ENCODE data around the gene PXK. TPM values are rescaled to one million over a fixed set of nuclear protein-coding genes. Genes with fewer than 3 reads are reported as not detected.
A peak's percentile ranks its signal among the peaks of the same experiment; 100 is the strongest.

PXK gene
- total and polyA plus RNA-seq, 4 donors: 6.0 to 15.9 (median 12.6) TPM

GRCh38 chr3:58325525-58325992 is 7.1 kb upstream of the PXK start:
- no peak overlapping the region for H3K9ac ChIP-seq (ENCODE audit: low read depth in 1 of 2, low read length in 2 of 2)
- no peak for DNase-seq (ENCODE audit: low spot score)
- no peak overlapping the region for H3K4me3 ChIP-seq (ENCODE audit: low read depth in 1 of 3, low read length in 3 of 3)
- 37% methylated on average over 2 of the region's 2 CpGs for WGBS
- H3K36me3 ChIP-seq (ENCODE audit: control insufficient read depth in 4 of 4, insufficient read depth in 3 of 4, low read depth in 1 of 4, low read length in 3 of 4): no peaks in the 10 kb centered on the region
- peak in 1 of 2 donors; percentile 30 for TF ChIP-seq HNF4A (conservative IDR thresholded peaks at IDR 0.05)
- TF ChIP-seq SP1 (IDR thresholded peaks at IDR 0.05): peak; percentile 53
- no peak for TF ChIP-seq CTCF (IDR thresholded peaks at IDR 0.05; ENCODE audit: low read depth, low read length, missing input control)
- no peak for TF ChIP-seq YY1 (IDR thresholded peaks at IDR 0.05)
- TF ChIP-seq REST (IDR thresholded peaks at IDR 0.05): no peak
- no peak for TF ChIP-seq GABPA (IDR thresholded peaks at IDR 0.05 in 1 of 2, conservative IDR thresholded peaks at IDR 0.05 in 1 of 2)
- no peak for TF ChIP-seq ATF3 (IDR thresholded peaks at IDR 0.05)
- TF ChIP-seq HNF4G (IDR thresholded peaks at IDR 0.05): no peak
- no peak for TF ChIP-seq TAF1 (conservative IDR thresholded peaks at IDR 0.05)
- TF ChIP-seq ZBTB33 (IDR thresholded peaks at IDR 0.05): no peak
- no peak for TF ChIP-seq MAX (IDR thresholded peaks at IDR 0.05)
- no peak for TF ChIP-seq FOXA1 (IDR thresholded peaks at IDR 0.05)
- TF ChIP-seq JUND (IDR thresholded peaks at IDR 0.05): no peak
- no peak for TF ChIP-seq RAD21 (IDR thresholded peaks at IDR 0.05)
- peak; percentile 23 to 26 for TF ChIP-seq RXRA (IDR thresholded peaks at IDR 0.05)
- TF ChIP-seq NR2F2 (IDR thresholded peaks at IDR 0.05): peak; percentile 81
- no peak for TF ChIP-seq FOXA2 (IDR thresholded peaks at IDR 0.05)
- no peak for TF ChIP-seq EGR1 (IDR thresholded peaks at IDR 0.05; ENCODE audit: low read depth in 2 of 2)
- H3K27ac ChIP-seq (ENCODE audit: low read depth in 1 of 2, low read length in 2 of 2): peak overlapping the region; percentile 4 to 32
- peaks cover 2 to 19% (median 14%) of the 10 kb centered on the region in 4 donors for H3K4me1 ChIP-seq (ENCODE audit: control insufficient read depth in 4 of 4, insufficient read depth in 4 of 4, low read length in 3 of 4)
- no peaks in the 10 kb centered on the region for H3K9me3 ChIP-seq (ENCODE audit: control insufficient read depth in 4 of 4, low read length in 3 of 4)
- H3K27me3 ChIP-seq (ENCODE audit: control insufficient read depth in 4 of 4, insufficient read depth in 4 of 4, low read length in 3 of 4): no peaks in the 10 kb centered on the region
